H1 (cell line): ENCODE results near the gene STXBP5. TPM values are rescaled to one million over a fixed set of nuclear protein-coding genes. Genes with fewer than 3 reads are reported as not detected.

Experiments
- ASH2L ChIP-seq: fragments of 200-600, 300-600 bp; sonication (generic); IDR thresholded peaks from one replicate; pipeline ENCODE4 v1.7.1; 2017; ENCODE audit warnings: low read length
- CEBPB ChIP-seq: IDR thresholded peaks from 2 replicates; pipeline ENCODE4 v1.6.1; 2012; ENCODE audit warnings: low read depth, low read length
- HDAC2 ChIP-seq, 2 experiments: fragments of 300-600 bp in 1 of 2; sonication (generic) in 1 of 2; IDR thresholded peaks; 2 replicates each; pipeline ENCODE4 v1.6.1; 2011 to 2012; ENCODE audit warnings: low read depth in 2 of 2, low read length in 2 of 2, mild to moderate bottlenecking in 2 of 2, moderate library complexity in 2 of 2, borderline replicate concordance in 1 of 2, inconsistent platforms in 1 of 2
- POLR2A ChIP-seq, 2 experiments: IDR thresholded peaks; 1 replicate in 1 of 2; 2 replicates in 1 of 2; pipeline ENCODE4 v1.6.1; 2011; ENCODE audit warnings: low read depth in 2 of 2, low read length in 2 of 2, mild to moderate bottlenecking in 2 of 2; ENCODE audit errors: control extremely low read depth in 1 of 2
- SIN3A ChIP-seq, 2 experiments: IDR thresholded peaks in 1 of 2; conservative IDR thresholded peaks in 1 of 2; 2 replicates each; pipeline ENCODE4 v1.6.1; 2011 to 2012; ENCODE audit warnings: low read length in 2 of 2, improper control_type of control experiment in 1 of 2, low read depth in 1 of 2, mild to moderate bottlenecking in 1 of 2
- polyA plus RNA-seq, 7 experiments: library from polyadenylated mRNA; depleted of rRNA in 3 of 7; stranded (reverse) in 5 of 7; unstranded in 2 of 7; fragments of >200 nt in 5 of 7; fragments of 200-250 nt in 2 of 7; gene quantifications; 1 replicate in 5 of 7; 2 replicates in 1 of 7; 4 replicates in 1 of 7; pipeline versions ENCODE4 v1.2.1 to v1.2.3, GENCODE V29; 2011 to 2013; ENCODE audit warnings: missing spikeins in 2 of 7, mixed read lengths in 2 of 7
- total RNA-seq: library from RNA; stranded (reverse); fragmentation: NEBNext Ultra II Directional; extraction: Animal tissue kit (Norgen Biotek cat#: 25700); gene quantifications from 2 replicates; pipeline ENCODE4 v1.2.1, GENCODE V29; 2021

Gene STXBP5
- total and polyA plus RNA-seq, 2 of the 8 experiments (the other 6 are each of a cell fraction or from before 2014, with no cell fraction given) = 2.7 to 10.8 TPM

- no peak for TF ChIP-seq SIN3A (conservative IDR thresholded peaks at IDR 0.05 in 1 of 2, IDR thresholded peaks at IDR 0.05 in 1 of 2; ENCODE audit: low read depth in 1 of 2, low read length in 2 of 2)
- no peak for TF ChIP-seq ASH2L
- TF ChIP-seq HDAC2 (IDR thresholded peaks at IDR 0.05; ENCODE audit: borderline replicate concordance in 1 of 2, low read depth in 2 of 2, low read length in 2 of 2) = no peak
- no peak for TF ChIP-seq POLR2A (IDR thresholded peaks at IDR 0.05; ENCODE audit: control extremely low read depth in 1 of 2, low read depth in 2 of 2, low read length in 2 of 2)
- no peak for TF ChIP-seq CEBPB
Observed at GRCh38 chr6:147178355-147178754, 25.9 kb upstream of the STXBP5 start (continued).
